Left lobe of liver (tissue), 1 donor: ENCODE measurements around the gene ZNF491. TPM values are rescaled to one million over a fixed set of nuclear protein-coding genes. Genes with fewer than 3 reads are reported as not detected.

ENCODE experiments used
- total RNA-seq: library from RNA; stranded (reverse); gene quantifications from one replicate; pipeline ENCODE4 v1.2.1, GENCODE V29; 2021
- donor health status: DM: no; HTN: yes; CAD: no.

ZNF491 gene
- total RNA-seq, 1 donor from 2014 or later, result 1.3 TPM

Other genes with a start within 250 kb of the ZNF491 start
- 28.9 TPM for gene ELOF1, start 239.3 kb upstream of the ZNF491 start, total RNA-seq
- 17.9 TPM for gene ACP5, start 220.9 kb upstream of the ZNF491 start, total RNA-seq
- gene ZNF627, start 201.0 kb upstream of the ZNF491 start, total RNA-seq, result 5.3 TPM
- 3.7 TPM for gene ZNF823, start 59.6 kb upstream of the ZNF491 start, total RNA-seq
- gene ZNF441, start 31.5 kb upstream of the ZNF491 start, total RNA-seq, result 3.0 TPM
- gene ZNF440, start 15.8 kb downstream of the ZNF491 start, total RNA-seq, result 4.7 TPM
- 0.60 TPM for gene ZNF439, start 50.2 kb downstream of the ZNF491 start, total RNA-seq
- gene ZNF69, start 89.3 kb downstream of the ZNF491 start, total RNA-seq, result 8.0 TPM
- gene ZNF700, start 126.6 kb downstream of the ZNF491 start, total RNA-seq, result 5.6 TPM
- gene ZNF763, start 166.5 kb downstream of the ZNF491 start, total RNA-seq, result 0.25 TPM
- 2.7 TPM for gene ZNF433, start 237.2 kb downstream of the ZNF491 start, total RNA-seq